Stimulated activated CD8-positive, alpha-beta memory T cell treated with anti-CD3 and anti-CD28 coated beads, Interleukin-7, amount 100 ng/mL, for 4 hours (primary cell): Measurements from ENCODE around the gene ASTN1.

ENCODE experiments used
- DNase-seq, 2 donors: peaks; one replicate each; pipeline ENCODE4 v3.0.0-alpha.2; 2020; ENCODE audit warnings: low read depth in 2 of 2

Gene ASTN1

DNA sequence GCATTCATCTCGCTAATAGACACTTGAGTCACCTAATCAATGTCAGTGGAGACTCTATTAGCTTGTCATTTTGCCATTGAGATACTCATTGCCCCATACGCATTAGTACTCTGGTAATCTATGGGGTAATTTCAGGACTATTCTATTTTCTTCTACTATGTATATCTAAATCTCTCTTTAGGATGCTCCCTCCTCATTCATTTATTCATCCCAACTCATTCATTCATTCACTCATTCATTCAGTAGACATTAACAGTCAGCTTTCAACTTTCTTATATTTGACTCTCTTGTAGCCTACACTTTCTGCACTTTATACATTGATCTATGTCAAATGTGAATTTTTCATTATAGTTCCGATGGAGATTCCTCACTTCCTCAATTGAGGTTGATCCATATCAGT, 170.9 kb downstream of the ASTN1 start:
- DNase-seq, result no peak

DNA sequence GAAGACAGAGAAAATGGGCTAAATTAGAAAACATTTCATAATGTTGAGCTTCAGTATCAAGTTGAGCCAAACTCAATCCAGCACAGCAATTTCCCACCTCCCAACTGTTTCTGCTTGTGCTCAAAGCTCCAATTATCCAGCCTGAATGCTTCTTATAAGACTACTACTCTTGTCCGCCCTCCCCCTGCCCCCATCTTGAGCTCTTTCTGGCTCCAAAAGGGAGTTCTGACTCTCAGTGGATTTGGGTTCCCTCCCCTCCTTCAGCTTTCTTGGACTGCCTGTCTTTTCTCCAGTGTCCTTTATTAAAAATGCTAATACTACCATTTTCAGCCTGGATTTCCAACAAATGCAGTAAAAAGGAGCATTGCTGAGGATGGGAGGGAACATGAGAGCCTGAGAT, 174.8 kb downstream of the ASTN1 start:
- DNase-seq, result no peak

DNA sequence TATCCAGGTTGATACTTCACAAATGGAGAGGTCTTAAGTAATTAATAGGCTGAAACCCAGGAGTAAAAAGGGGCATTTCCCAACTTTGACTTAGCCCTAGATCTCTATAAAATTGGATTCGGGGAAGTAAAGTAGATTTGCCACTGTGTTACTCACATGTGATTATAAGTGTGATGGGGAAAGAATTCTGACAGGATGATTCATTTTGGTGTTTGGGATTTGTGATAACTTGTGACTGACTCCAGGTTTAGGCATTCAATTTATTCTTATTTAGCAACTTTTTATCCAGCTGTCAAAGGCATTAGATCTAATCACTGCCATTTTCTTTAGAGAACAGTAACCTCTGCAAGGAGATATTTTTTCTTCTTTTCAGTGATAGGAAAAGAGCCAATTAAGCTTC, 175.5 kb downstream of the ASTN1 start:
- DNase-seq, result no peak

DNA sequence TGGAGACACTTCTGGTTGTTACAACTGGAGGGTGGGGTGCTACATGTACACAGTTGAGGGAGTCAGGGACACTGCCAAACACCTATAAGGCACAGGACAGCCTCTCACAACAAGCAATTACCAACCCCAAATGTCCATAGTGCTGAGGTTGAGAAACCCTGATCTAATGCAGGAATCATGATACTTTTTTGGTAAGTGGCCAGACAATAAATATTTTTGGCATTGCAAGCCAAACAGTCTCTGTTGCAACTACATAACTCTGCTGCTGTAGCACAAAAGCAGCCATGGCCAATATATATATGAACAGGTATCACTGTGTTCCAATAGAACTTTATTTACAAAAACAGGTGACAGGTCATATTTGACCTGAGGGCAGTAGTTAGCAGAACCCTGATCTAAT, 177.5 kb downstream of the ASTN1 start:
- DNase-seq, result no peak

GRCh38 chr1:176983731-176984130, 180.8 kb downstream of the ASTN1 start:
- DNase-seq, result no peak

GRCh38 chr1:176976771-176977170, 187.7 kb downstream of the ASTN1 start:
- no peak for DNase-seq

- no peak for DNase-seq
Observed at GRCh38 chr1:176976225-176976624, 188.3 kb downstream of the ASTN1 start.

DNA sequence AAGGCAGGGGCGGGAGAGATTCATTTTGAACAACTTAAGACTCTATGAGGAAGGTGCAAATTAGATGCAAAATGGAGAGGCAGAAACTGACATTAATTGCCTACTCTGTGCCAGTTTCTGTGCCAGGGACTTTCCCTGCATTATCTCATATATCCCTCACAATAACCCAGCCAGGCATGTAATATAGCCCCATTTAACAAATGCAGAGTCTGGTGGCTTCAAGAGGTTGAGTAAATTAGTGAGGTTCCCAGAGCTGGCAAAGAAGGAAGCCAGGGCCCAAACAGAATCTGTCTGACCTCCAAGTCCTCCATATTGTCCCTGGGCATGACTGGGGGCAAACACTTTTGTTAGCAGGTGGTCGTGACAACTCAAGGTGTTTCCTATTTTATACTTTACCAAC, 199.8 kb downstream of the ASTN1 start:
- no peak for DNase-seq

- no peak for DNase-seq
Observed at GRCh38 chr1:176963181-176963580, 201.3 kb downstream of the ASTN1 start.

DNA sequence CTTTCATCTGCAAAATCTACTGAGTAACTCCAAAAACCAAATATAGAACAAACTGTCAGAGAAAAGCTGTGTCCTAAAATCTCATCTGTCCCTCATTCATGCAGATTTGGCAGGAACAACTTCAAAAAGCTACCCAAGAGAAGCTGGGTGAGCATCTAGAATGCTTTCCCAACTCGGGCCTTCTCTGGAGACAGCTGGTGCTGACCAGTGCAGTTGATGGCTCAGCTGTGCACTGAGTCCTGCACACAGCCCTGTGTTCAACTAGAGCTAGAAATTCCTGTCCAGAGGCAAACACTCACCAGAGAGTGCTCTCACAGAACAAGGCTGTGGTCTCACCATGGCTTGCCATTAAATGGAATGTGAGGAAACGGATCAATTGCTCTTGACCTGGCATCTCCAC, 202.8 kb downstream of the ASTN1 start:
- DNase-seq, result no peak

DNA sequence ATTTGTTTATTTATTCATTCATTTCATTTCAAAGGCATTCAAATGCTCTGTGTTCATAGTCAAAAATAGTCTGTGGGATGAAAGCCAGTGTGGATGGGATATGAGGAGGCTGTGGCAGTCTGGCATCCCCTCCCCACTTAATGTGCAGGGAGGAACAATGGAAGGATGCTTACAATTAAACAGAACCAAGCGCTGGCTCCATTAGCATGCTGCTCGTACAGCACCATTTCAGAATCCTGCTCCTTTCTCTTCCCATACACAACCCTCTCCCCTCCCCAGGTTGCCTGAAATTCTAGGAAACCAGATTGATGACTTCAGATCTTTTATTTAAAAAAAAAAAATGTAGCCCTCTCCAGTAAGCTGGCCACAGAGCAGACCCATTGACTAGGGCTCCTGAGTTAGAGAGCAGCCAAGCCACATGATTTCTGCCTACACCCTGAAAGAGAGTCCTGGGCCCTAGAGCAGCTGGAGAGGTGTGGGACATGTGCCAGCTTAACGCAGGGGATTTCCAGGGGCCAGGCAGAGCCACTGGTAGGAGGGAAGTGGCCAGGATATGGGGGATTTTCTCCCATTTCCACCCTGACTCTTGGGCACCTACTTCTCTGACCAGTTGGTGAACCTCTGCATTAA, 205.2 kb downstream of the ASTN1 start:
- no peak for DNase-seq

- no peak for DNase-seq
Observed at GRCh38 chr1:176957603-176958002, 206.9 kb downstream of the ASTN1 start.

DNA sequence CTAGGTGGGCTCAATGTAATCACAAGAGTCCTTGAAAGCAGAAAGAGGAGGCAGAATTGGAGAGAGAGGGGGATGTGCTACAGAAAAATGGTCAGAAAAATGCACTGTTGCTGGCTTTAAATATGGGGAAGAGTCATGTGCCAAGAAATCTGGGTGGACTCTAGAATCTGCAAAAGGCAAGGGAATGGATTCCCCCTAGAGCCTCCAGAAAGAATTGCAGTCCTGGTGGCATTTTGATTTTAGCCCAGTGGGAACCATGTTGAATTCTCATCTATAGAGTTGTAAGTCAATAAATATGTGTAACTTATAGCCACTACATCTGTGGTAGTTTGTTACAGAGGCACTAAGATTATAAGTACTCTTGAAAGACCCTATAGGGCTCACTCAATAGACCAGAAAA, 210.3 kb downstream of the ASTN1 start:
- no peak for DNase-seq

DNA sequence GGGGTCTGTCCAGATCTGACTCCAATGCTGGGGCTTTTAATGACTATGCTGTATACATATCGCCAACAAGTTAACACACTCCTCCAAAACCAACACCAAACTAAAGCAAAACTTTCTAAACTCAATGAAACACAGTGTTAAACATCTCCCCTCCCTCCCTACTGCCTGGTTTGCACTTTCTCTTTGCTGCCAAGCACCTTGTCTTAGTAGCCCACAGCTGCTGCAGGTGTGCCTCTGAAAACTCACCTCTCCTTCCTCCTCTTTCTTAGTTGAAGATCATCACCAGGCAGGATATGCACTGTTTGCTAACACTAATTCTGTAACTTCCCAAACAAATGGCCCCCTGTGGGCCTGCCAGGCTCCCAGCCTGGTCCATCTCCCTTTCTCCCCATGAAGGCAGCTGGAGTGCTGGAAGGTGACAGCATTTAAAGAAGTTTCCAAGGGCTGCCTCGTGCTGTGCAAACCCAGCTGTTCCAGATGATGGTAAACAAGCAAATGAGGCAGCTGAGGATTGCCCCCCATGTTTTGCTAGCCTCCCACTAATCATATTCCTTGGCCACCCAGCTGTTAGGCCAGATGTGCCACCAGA, 213.7 kb downstream of the ASTN1 start:
- DNase-seq, result no peak

DNA sequence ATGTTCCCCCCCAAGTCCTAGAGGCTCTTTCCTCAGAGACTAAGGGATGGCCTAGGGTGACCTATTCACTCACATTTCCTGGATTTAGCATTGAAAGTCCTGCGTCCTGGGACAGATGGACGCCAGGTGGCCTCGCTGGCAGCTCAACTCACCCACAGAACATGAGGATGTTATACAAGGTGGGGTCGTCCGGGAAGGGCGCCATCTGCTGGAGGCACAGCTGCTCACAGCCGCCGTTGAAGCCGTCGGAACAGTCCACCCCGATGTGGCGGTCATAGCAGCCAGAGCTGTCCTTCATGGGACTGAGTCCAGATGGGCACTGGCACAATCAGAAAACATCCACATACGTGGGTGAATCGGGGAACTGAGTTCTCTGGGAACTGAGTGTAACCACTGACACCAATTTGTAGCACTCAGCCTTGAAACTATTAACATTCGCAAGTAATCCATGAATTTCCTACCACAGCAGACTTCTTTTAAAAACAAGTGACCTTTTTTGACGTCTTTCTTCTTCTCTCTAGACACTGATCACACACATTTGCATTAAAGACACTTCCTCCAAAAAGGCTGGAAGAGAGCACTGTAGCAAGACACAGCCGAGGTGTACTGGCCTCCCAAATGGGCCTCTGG, 215.4 kb downstream of the ASTN1 start:
- no peak for DNase-seq

DNA sequence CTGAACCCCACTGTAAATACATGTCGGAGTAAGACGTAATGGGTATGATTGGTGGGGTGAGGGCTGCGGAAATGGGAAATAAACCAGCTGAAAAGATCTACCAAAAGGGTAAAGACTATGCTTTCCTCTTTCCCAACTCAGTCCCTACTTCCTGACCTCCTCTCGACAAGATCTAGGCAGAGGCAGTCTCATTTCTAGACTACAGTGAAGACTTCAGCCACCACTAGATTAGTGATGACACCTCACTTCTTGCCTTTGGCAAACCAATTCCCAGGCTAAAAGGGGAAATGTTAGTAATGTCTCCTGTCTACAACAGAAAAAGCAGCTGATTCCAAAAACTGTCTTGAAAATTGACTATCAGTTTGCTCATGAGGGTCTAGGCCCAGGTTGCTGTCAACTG, 219.9 kb downstream of the ASTN1 start:
- no peak for DNase-seq

GRCh38 chr1:176943783-176944182, 220.7 kb downstream of the ASTN1 start:
- DNase-seq, result no peak

DNA sequence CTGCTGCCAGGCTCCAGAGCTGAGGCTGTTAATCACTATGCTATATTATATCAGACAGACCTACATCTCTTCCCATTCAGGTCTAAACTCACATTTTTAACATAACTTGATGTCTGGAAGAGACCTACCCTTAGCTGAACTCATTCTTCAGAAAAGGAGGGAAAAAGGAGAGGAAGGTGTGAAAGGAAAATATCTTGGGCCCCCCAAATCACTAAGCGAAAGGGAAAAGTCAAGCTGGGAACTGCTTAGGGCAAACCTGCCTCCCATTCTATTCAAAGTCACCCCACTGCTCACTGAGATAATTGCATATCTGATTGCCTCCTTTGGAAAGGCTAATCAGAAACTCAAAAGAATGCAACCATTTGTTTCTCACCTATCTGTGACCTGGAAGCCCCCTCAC, 222.2 kb downstream of the ASTN1 start:
- DNase-seq, result no peak

- no peak for DNase-seq
Observed at GRCh38 chr1:176939993-176940392, 224.5 kb downstream of the ASTN1 start.

- DNase-seq, result no peak
Observed at GRCh38 chr1:176938375-176938774, 226.1 kb downstream of the ASTN1 start.

DNA sequence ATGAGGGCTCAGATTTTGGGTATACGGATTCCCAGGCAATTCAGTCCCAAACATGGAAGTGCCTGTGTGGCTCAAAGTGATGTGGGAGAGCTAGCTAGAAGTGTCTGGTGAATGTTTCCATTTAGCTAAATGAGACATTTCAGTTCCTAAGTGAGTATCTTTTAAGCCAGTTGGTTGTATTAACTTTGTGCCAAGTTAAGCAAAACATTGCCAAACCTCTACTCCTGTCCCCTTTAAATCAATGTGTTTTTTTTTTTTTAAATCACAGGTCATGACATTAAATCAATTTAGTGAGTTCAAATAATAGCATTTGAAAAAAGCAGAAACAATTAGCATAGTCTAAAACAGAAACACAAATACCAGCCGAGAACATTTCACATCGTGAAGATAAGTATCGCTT, 230.1 kb downstream of the ASTN1 start:
- no peak for DNase-seq

DNA sequence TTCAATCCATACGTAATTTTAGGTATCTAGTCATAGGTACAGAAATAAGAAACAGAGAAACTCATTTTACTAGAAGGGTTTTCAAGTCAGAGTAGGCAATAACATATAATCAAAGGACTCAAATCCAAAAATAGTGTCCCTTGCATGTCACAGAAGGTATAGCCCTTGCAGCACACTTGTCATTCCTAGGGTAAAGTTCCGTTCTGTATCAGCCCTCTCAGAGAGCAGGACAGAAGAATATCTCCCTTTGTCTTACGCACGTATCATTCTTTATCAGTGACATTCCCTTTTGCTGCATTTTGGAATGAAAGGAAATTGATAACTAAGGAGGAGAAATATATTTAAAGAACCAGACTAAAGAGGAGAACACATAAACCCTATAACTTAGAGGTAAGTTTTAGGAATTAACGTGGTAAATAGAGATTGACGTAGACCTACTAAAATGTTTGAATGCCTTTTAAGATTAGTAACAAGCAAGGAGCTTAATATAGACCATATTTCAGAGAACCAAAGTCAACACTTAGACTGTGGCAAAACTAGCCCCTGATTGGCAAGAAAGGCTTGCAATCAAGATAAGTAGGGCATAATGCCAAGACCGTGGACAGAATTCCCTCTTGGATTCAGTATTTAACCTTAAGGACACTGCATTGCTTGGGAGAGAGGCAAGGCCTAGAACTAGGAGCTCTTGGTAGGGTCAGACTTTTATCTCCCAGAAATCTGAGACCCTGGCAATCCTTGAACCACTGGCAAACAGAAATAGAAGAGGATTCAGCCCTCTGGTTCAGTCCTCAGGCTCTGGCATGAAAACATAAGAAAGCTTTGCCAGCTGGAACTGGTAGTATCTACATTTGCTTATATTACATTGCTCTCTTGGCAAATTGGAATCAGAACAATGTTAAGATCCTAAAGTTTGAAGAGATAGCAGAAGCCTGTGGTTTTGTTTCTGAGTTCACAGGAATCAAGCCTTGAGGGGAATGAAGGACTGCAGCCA, 232.1 kb downstream of the ASTN1 start:
- DNase-seq, result no peak
